GM18526 (cell line): ENCODE measurements around the gene SNRPA.

Source experiments
- POLR2A ChIP-seq: IDR thresholded peaks from 3 replicates; pipeline ENCODE4 v1.6.1; 2011; ENCODE audit not compliant: insufficient read length; ENCODE audit errors: extremely low read depth

The SNRPA gene

GRCh38 chr19:40811478-40812341, 60.7 kb downstream of the SNRPA start:
- no peak for TF ChIP-seq POLR2A

- TF ChIP-seq POLR2A, result no peak
Observed at GRCh38 chr19:40813182-40813581, 62.2 kb downstream of the SNRPA start.
